WERI-Rb-1 (cell line): ENCODE results near the gene MRPL55.
A peak's percentile ranks its signal among the peaks of the same experiment; 100 is the strongest.

Experiments
- DNase-seq: peaks from one replicate; pipeline ENCODE4 v3.0.0-alpha.2; 2020
- H3K27ac ChIP-seq: fragments of 250-450 bp; sonication (Bioruptor Pico); 2 replicates; pipeline ENCODE4 v1.5.1; 2020; ENCODE audit warnings: mild to moderate bottlenecking, moderate library complexity
- H3K27me3 ChIP-seq: fragments of 250-450 bp; sonication (Bioruptor Pico); 2 replicates; pipeline ENCODE4 v1.5.1; 2021; ENCODE audit warnings: mild to moderate bottlenecking, low read depth, moderate library complexity; ENCODE audit not compliant: insufficient read depth, severe bottlenecking
- H3K36me3 ChIP-seq: fragments of 250-450 bp; sonication (Bioruptor Pico); 2 replicates; pipeline ENCODE4 v1.5.1; 2020; ENCODE audit warnings: mild to moderate bottlenecking, moderate library complexity
- H3K4me3 ChIP-seq: 2 replicates; pipeline ENCODE4 v1.5.1; 2011; ENCODE audit warnings: low read depth, mild to moderate bottlenecking, control low read depth, low read length
- H3K9me3 ChIP-seq: fragments of 250-450 bp; sonication (Bioruptor Pico); 2 replicates; pipeline ENCODE4 v1.5.1; 2021; ENCODE audit warnings: mild to moderate bottlenecking, moderate library complexity; ENCODE audit not compliant: severe bottlenecking
- CTCF ChIP-seq: IDR thresholded peaks from 2 replicates; pipeline ENCODE4 v1.5.1; 2011; ENCODE audit warnings: low read depth, mild to moderate bottlenecking, control low read depth, inconsistent platforms, low read length

MRPL55 gene

GRCh38 chr1:228144993-228145343, 35.9 kb upstream of the MRPL55 start:
- no peaks in the 10 kb centered on the region for H3K27me3 ChIP-seq
- H3K27ac ChIP-seq = peak overlapping the region; percentile 66
- no peak for DNase-seq
- H3K9me3 ChIP-seq = no peaks in the 10 kb centered on the region
- H3K36me3 ChIP-seq = peaks cover 10% of the 10 kb centered on the region
- H3K4me3 ChIP-seq = no peak overlapping the region
- TF ChIP-seq CTCF = no peak

- H3K36me3 ChIP-seq = peaks cover 10% of the 10 kb centered on the region
Observed at GRCh38 chr1:228144193-228144992, 35.3 kb upstream of the MRPL55 start.

GRCh38 chr1:228143480-228144192, 34.5 kb upstream of the MRPL55 start:
- Histone ChIP-seq H3K27ac (peak overlapping the region; percentile 18; the same call in 1 of the 2 replicates), H3K4me3 (no peak overlapping the region), H3K36me3 (peaks cover 6% of the 10 kb centered on the region), H3K27me3 (no peaks in the 10 kb centered on the region), H3K9me3 (no peaks in the 10 kb centered on the region)
- DNase-seq = no peak
- no peak for TF ChIP-seq CTCF

More at GRCh38 chr1:228144193-228144992, 35.3 kb upstream of the MRPL55 start:
- no peak for TF ChIP-seq CTCF
- Histone ChIP-seq H3K27ac (peak overlapping the region; percentile 66), H3K4me3 (peak overlapping the region; percentile 7; the same call in 1 of the 2 replicates), H3K9me3 (no peaks in the 10 kb centered on the region), H3K27me3 (no peaks in the 10 kb centered on the region)
- DNase-seq = peak; percentile 62

- H3K4me3 ChIP-seq = no peak overlapping the region
- H3K9me3 ChIP-seq = no peaks in the 10 kb centered on the region
- no peak for DNase-seq
- no peak for TF ChIP-seq CTCF
- no peaks in the 10 kb centered on the region for H3K27me3 ChIP-seq
- no peak overlapping the region for H3K27ac ChIP-seq
- H3K36me3 ChIP-seq = peaks cover 4% of the 10 kb centered on the region
Observed at GRCh38 chr1:228142701-228143136, 33.6 kb upstream of the MRPL55 start.

- DNase-seq = no peak
- no peaks in the 10 kb centered on the region for H3K27me3 ChIP-seq
- H3K36me3 ChIP-seq = peaks cover 4% of the 10 kb centered on the region
- no peak for TF ChIP-seq CTCF
- no peak overlapping the region for H3K4me3 ChIP-seq
- H3K27ac ChIP-seq = no peak overlapping the region
- H3K9me3 ChIP-seq = no peaks in the 10 kb centered on the region
Observed at GRCh38 chr1:228142155-228142691, 33.1 kb upstream of the MRPL55 start.
